HepG2 (cell line): Measurements from ENCODE around the gene PIGW. TPM values are rescaled to one million over a fixed set of nuclear protein-coding genes. Genes with fewer than 3 reads are reported as not detected.

Experiments used
- ATF7-NPFF ChIP-seq: sonication (generic); formaldehyde crosslinking; IDR thresholded peaks from 2 replicates; pipeline ENCODE4 v1.8.1; 2023; ENCODE audit warnings: mild to moderate bottlenecking, low read depth, missing genetic modification reagents, moderate library complexity
- NRL ChIP-seq: sonication (generic); formaldehyde crosslinking; IDR thresholded peaks from 2 replicates; pipeline ENCODE4 v1.5.0; 2020; ENCODE audit warnings: missing genetic modification reagents, mild to moderate bottlenecking, moderate library complexity, borderline replicate concordance
- ONECUT2 ChIP-seq: sonication (generic); formaldehyde crosslinking; IDR thresholded peaks from 2 replicates; pipeline ENCODE4 v1.4.0; 2020; ENCODE audit warnings: missing genetic modification reagents
- PRDM10 ChIP-seq: sonication (generic); formaldehyde crosslinking; IDR thresholded peaks from 2 replicates; pipeline ENCODE4 v1.4.0; 2020; ENCODE audit warnings: low read depth, missing genetic modification reagents
- RARG ChIP-seq: sonication (generic); formaldehyde crosslinking; IDR thresholded peaks from 2 replicates; pipeline ENCODE4 v1.4.0; 2020; ENCODE audit warnings: low read depth, mild to moderate bottlenecking, missing genetic modification reagents
- SMAD9 ChIP-seq: sonication (generic); formaldehyde crosslinking; IDR thresholded peaks from 2 replicates; pipeline ENCODE4 v1.5.1; 2020; ENCODE audit warnings: mild to moderate bottlenecking, missing genetic modification reagents
- STAT5B ChIP-seq: sonication (generic); formaldehyde crosslinking; IDR thresholded peaks from 2 replicates; pipeline ENCODE4 v1.4.0; 2020; ENCODE audit warnings: missing genetic modification reagents
- TEAD3 ChIP-seq: optimal IDR thresholded peaks from 2 replicates; pipeline ENCODE3; 2016; ENCODE audit warnings: borderline replicate concordance
- ZBTB43 ChIP-seq: sonication (generic); formaldehyde crosslinking; conservative IDR thresholded peaks from 2 replicates; pipeline ENCODE4 v1.4.0; 2020; ENCODE audit warnings: missing genetic modification reagents
- ZBTB7A ChIP-seq: sonication (generic); formaldehyde crosslinking; IDR thresholded peaks from 2 replicates; pipeline ENCODE4 v1.8.0; 2022; ENCODE audit warnings: mild to moderate bottlenecking, missing genetic modification reagents
- ZNF205 ChIP-seq: IDR thresholded peaks from 2 replicates; pipeline ENCODE4 v1.6.1; 2018; ENCODE audit warnings: missing biosample characterization, missing genetic modification reagents
- ZNF431 ChIP-seq: sonication (generic); formaldehyde crosslinking; IDR thresholded peaks from 2 replicates; pipeline ENCODE4 v1.9.0; 2022; ENCODE audit warnings: missing genetic modification reagents, low read depth, mild to moderate bottlenecking, borderline replicate concordance
- ZNF761 ChIP-seq: sonication (generic); formaldehyde crosslinking; conservative IDR thresholded peaks from 2 replicates; pipeline ENCODE4 v1.4.0; 2020; ENCODE audit warnings: mild to moderate bottlenecking, missing genetic modification reagents
- ZNF777 ChIP-seq: sonication (generic); formaldehyde crosslinking; IDR thresholded peaks from 2 replicates; pipeline ENCODE4 v1.4.0; 2020; ENCODE audit warnings: missing genetic modification reagents
- ZNF883 ChIP-seq: sonication (generic); formaldehyde crosslinking; IDR thresholded peaks from 2 replicates; pipeline ENCODE4 v1.5.1; 2020; ENCODE audit warnings: mild to moderate bottlenecking, missing genetic modification reagents; ENCODE audit errors: not compliant biosample characterization
- polyA plus RNA-seq, 8 experiments: library from polyadenylated mRNA; depleted of rRNA in 3 of 8; stranded (reverse) in 7 of 8; unstranded in 1 of 8; fragments of >200 nt; fragmentation: Illumina TruSeq in 4 of 8; extraction: Trizol in 4 of 8; gene quantifications; 2 replicates each; pipeline versions ENCODE4 v1.2.1 to v1.2.3, GENCODE V29; 2011 to 2016; ENCODE audit warnings: low read depth in 4 of 8, missing spikeins in 1 of 8, mixed read lengths in 1 of 8; ENCODE audit not compliant: insufficient read depth in 1 of 8
- total RNA-seq, 5 experiments: library from RNA; depleted of rRNA; stranded (reverse); fragments of >200 nt; fragmentation: Illumina TruSeq; extraction: Trizol; gene quantifications; 2 replicates each; pipeline ENCODE4 v1.2.3, GENCODE V29; 2016; ENCODE audit warnings: low read depth in 1 of 5
- TF ChIP-seq, protein P1 (sequence below): sonication (generic); formaldehyde crosslinking; IDR thresholded peaks from 2 replicates; pipeline ENCODE4 v1.4.0; 2020; ENCODE audit warnings: missing genetic modification reagents
- TF ChIP-seq, protein P2 (sequence below): IDR thresholded peaks from 2 replicates; pipeline ENCODE4 v1.6.1; 2018; ENCODE audit warnings: missing genetic modification reagents
- TF ChIP-seq, protein P3 (sequence below): sonication (generic); formaldehyde crosslinking; IDR thresholded peaks from 2 replicates; pipeline ENCODE4 v1.5.1; 2020; ENCODE audit warnings: missing genetic modification reagents, mild to moderate bottlenecking, borderline replicate concordance

The PIGW gene
- total and polyA plus RNA-seq, 2 of the 13 experiments (the other 11 are each of a cell fraction or from before 2014, with no cell fraction given) = 9.0 to 24.0 TPM

GRCh38 chr17:36545465-36546417 is 11.0 kb downstream of the PIGW start (continued):
- TF ChIP-seq STAT5B (CRISPR knock-in tag) = no peak
- TF ChIP-seq ZNF883 (CRISPR knock-in tag) = no peak
- peak; percentile 86 for TF ChIP-seq ZNF777
- TF ChIP-seq, protein P1, sequence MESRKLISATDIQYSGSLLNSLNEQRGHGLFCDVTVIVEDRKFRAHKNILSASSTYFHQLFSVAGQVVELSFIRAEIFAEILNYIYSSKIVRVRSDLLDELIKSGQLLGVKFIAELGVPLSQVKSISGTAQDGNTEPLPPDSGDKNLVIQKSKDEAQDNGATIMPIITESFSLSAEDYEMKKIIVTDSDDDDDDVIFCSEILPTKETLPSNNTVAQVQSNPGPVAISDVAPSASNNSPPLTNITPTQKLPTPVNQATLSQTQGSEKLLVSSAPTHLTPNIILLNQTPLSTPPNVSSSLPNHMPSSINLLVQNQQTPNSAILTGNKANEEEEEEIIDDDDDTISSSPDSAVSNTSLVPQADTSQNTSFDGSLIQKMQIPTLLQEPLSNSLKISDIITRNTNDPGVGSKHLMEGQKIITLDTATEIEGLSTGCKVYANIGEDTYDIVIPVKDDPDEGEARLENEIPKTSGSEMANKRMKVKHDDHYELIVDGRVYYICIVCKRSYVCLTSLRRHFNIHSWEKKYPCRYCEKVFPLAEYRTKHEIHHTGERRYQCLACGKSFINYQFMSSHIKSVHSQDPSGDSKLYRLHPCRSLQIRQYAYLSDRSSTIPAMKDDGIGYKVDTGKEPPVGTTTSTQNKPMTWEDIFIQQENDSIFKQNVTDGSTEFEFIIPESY (CRISPR knock-in tag) = no peak
- peak; percentile 50; the same call in 1 of the 2 replicates for TF ChIP-seq ZNF431 (CRISPR knock-in tag)
- no peak for TF ChIP-seq ZBTB7A
- no peak for TF ChIP-seq PRDM10
- TF ChIP-seq, protein P2, sequence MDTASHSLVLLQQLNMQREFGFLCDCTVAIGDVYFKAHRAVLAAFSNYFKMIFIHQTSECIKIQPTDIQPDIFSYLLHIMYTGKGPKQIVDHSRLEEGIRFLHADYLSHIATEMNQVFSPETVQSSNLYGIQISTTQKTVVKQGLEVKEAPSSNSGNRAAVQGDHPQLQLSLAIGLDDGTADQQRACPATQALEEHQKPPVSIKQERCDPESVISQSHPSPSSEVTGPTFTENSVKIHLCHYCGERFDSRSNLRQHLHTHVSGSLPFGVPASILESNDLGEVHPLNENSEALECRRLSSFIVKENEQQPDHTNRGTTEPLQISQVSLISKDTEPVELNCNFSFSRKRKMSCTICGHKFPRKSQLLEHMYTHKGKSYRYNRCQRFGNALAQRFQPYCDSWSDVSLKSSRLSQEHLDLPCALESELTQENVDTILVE = peak; percentile 97
- peak; percentile 56; the same call in 1 of the 2 replicates for TF ChIP-seq ZNF761 (CRISPR knock-in tag)
- TF ChIP-seq, protein P3, sequence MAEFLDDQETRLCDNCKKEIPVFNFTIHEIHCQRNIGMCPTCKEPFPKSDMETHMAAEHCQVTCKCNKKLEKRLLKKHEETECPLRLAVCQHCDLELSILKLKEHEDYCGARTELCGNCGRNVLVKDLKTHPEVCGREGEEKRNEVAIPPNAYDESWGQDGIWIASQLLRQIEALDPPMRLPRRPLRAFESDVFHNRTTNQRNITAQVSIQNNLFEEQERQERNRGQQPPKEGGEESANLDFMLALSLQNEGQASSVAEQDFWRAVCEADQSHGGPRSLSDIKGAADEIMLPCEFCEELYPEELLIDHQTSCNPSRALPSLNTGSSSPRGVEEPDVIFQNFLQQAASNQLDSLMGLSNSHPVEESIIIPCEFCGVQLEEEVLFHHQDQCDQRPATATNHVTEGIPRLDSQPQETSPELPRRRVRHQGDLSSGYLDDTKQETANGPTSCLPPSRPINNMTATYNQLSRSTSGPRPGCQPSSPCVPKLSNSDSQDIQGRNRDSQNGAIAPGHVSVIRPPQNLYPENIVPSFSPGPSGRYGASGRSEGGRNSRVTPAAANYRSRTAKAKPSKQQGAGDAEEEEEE (CRISPR knock-in tag) = no peak
- peak; percentile 87 for TF ChIP-seq NRL
- peak; percentile 14 for TF ChIP-seq TEAD3 (CRISPR knock-in tag)
- TF ChIP-seq ZBTB43 (CRISPR knock-in tag) = no peak; the same call in 1 of the 2 replicates
- TF ChIP-seq SMAD9 (CRISPR knock-in tag) = no peak
- no peak for TF ChIP-seq ONECUT2 (CRISPR knock-in tag)
- TF ChIP-seq ZNF205 (CRISPR knock-in tag) = peak; percentile 75
- peak; percentile 85 for TF ChIP-seq ATF7-NPFF (CRISPR knock-in tag)
- no peak for TF ChIP-seq RARG (CRISPR knock-in tag)
